CD4-positive, alpha-beta T cell (primary cell): ENCODE results near the gene PINK1. TPM values are rescaled to one million over a fixed set of nuclear protein-coding genes. Genes with fewer than 3 reads are reported as not detected.

Experiments
- ATAC-seq: fragments of 200-7000 bp; cut with Tn5 transposase; one replicate; pipeline ENCODE4 v1.10.0; 2022; ENCODE audit warnings: mild to moderate bottlenecking; ENCODE audit not compliant: poor library complexity
- CTCF ChIA-PET: fragments of 350-600 bp; sonication (Branson Sonifier 250); formaldehyde crosslinking; loops from one replicate; lab custom pipeline; 2021; ENCODE audit warnings: antibody characterized with exemption, inconsistent platforms; lab: Charles Lee
- POLR2A ChIA-PET: fragments of 350-600 bp; sonication (Branson Sonifier 250); formaldehyde crosslinking; loops from one replicate; lab custom pipeline; 2021; ENCODE audit warnings: antibody characterized with exemption, inconsistent platforms; lab: Charles Lee
- DNase-seq, 14 experiments: peaks; one replicate each; pipeline ENCODE4 v3.0.0-alpha.2; 2013 to 2020; ENCODE audit warnings: mixed read lengths in 2 of 14
- H3K27ac ChIP-seq, 2 donors: one replicate each; pipeline versions ENCODE4 v1.5.1 to v1.7.0; 2013; ENCODE audit warnings: low read length in 2 of 2, low read depth in 1 of 2, mild to moderate bottlenecking in 1 of 2
- H3K27me3 ChIP-seq, 2 experiments: 1 replicate in 1 of 2; 2 replicates in 1 of 2; pipeline versions ENCODE4 v1.6.1 to v1.7.0; 2013; ENCODE audit warnings: low read length in 2 of 2, control low read depth in 1 of 2, mild to moderate bottlenecking in 1 of 2, moderate library complexity in 1 of 2; ENCODE audit not compliant: insufficient read depth in 2 of 2, control insufficient read depth in 1 of 2
- H3K36me3 ChIP-seq: one replicate; pipeline ENCODE4 v1.6.1; 2013; ENCODE audit warnings: low read length, control low read depth; ENCODE audit not compliant: insufficient read depth
- H3K4me1 ChIP-seq: one replicate; pipeline ENCODE4 v1.6.1; 2013; ENCODE audit warnings: low read length, control low read depth; ENCODE audit not compliant: insufficient read depth
- H3K4me3 ChIP-seq: one replicate; pipeline ENCODE4 v1.5.1; 2013; ENCODE audit warnings: mild to moderate bottlenecking, low read length, moderate library complexity
- H3K9me3 ChIP-seq, 2 experiments: 1 replicate in 1 of 2; 2 replicates in 1 of 2; pipeline versions ENCODE4 v1.6.1 to v1.7.0; 2013; ENCODE audit warnings: low read length in 2 of 2, mild to moderate bottlenecking in 2 of 2, control low read depth in 1 of 2, moderate library complexity in 1 of 2; ENCODE audit not compliant: control insufficient read depth in 1 of 2, insufficient read depth in 1 of 2
- H3K27ac Mint-ChIP-seq: one replicate; pipeline ENCODE4 v1.8.0; 2020; ENCODE audit warnings: mixed read lengths
- H3K27me3 Mint-ChIP-seq: one replicate; pipeline ENCODE4 v1.8.0; 2021; ENCODE audit warnings: mixed read lengths
- H3K36me3 Mint-ChIP-seq: one replicate; pipeline ENCODE4 v1.8.0; 2021; ENCODE audit warnings: low read depth, mixed read lengths
- H3K4me1 Mint-ChIP-seq: one replicate; pipeline ENCODE4 v1.8.0; 2021; ENCODE audit warnings: low read depth, mixed read lengths
- H3K4me3 Mint-ChIP-seq: one replicate; pipeline ENCODE4 v1.8.0; 2020; ENCODE audit warnings: mild to moderate bottlenecking, mixed read lengths
- H3K9me3 Mint-ChIP-seq: one replicate; pipeline ENCODE4 v1.8.0; 2020; ENCODE audit warnings: mixed read lengths
- CTCF ChIP-seq: fragments of 200-600 bp; IDR thresholded peaks from one replicate; pipeline ENCODE4 v1.8.0; 2022; ENCODE audit warnings: antibody characterized with exemption, mild to moderate bottlenecking
- intact Hi-C, 2 experiments: fragments of 100-400 bp; cut with DNase I in 1 of 2; cut with micrococcal nuclease in 1 of 2; formaldehyde crosslinking; loops; one replicate each; pipeline versions ENCODE4 v1.15.1 to v1.9.0; 2023 to 2025; cut with DNase I, micrococcal nuclease
- total RNA-seq, 174 experiments: library from RNA in 2 of 174; stranded (reverse) in 2 of 174; gene quantifications; one replicate each; pipeline ENCODE4 v1.2.3 and lab custom pipeline; 2021 to 2026

PINK1 gene
- total RNA-seq, 2 experiments from 2014 or later = 6.6 to 7.5 TPM

- no peaks in the 10 kb centered on the region for H3K36me3 ChIP-seq
- Mint-ChIP-seq H3K36me3 (no peaks in the 10 kb centered on the region), H3K27me3 (no peaks in the 10 kb centered on the region), H3K9me3 (no peaks in the 10 kb centered on the region), H3K27ac (no peak overlapping the region), H3K4me1 (peaks cover 5% of the 10 kb centered on the region), H3K4me3 (peak overlapping the region; percentile 91)
- no peak overlapping the region for H3K27ac ChIP-seq
- intact Hi-C loops = loop anchor here (1.0 to 10.0 kb wide), 6 partner anchors 36 to 499 kb away; partner anchors contain the start of genes HP1BP3 (in 1 of the 2) and SH2D5 (in 1 of the 2)
- no peaks in the 10 kb centered on the region for H3K9me3 ChIP-seq
- peaks cover 13% of the 10 kb centered on the region for H3K4me1 ChIP-seq
- DNase-seq = peak; percentile 54 to 85 (median 65)
- no peaks in the 10 kb centered on the region for H3K27me3 ChIP-seq
- CTCF ChIA-PET = interaction anchor here (0.6 to 1.6 kb wide), 24 partner anchors 10 to 500 kb away, joined by 3 to 21 read pairs (median 3); partner anchors contain the start of genes DDOST, HP1BP3, KIF17 and SH2D5
- POLR2A ChIA-PET = interaction anchor here (0.6 to 1.3 kb wide), 3 partner anchors 37 to 498 kb away, joined by 3 to 5 read pairs (median 4); partner anchors contain the start of gene HP1BP3
- H3K4me3 ChIP-seq = peak overlapping the region; percentile 86
- TF ChIP-seq CTCF = peak; percentile 99
- ATAC-seq = peak; percentile 98
Measured at GRCh38 chr1:20696397-20697333, 63.4 kb downstream of the PINK1 start.

- no peaks in the 10 kb centered on the region for H3K9me3 ChIP-seq
- H3K36me3 ChIP-seq = no peaks in the 10 kb centered on the region
- POLR2A ChIA-PET = interaction anchor here (1.3 kb wide), 1 partner anchor 89 kb away, joined by 5 read pairs; the partner anchor contains the start of gene HP1BP3
- ATAC-seq (no peak), DNase-seq (no peak)
- Mint-ChIP-seq H3K4me1 (peaks cover 5% of the 10 kb centered on the region), H3K9me3 (no peaks in the 10 kb centered on the region), H3K36me3 (no peaks in the 10 kb centered on the region), H3K4me3 (no peak overlapping the region), H3K27me3 (no peaks in the 10 kb centered on the region), H3K27ac (no peak overlapping the region)
- H3K4me1 ChIP-seq = peaks cover 13% of the 10 kb centered on the region
- no peak overlapping the region for H3K4me3 ChIP-seq
- intact Hi-C loops = loop anchor here (2.0 to 10.0 kb wide), 4 partner anchors 35 to 277 kb away; partner anchors contain the start of genes HP1BP3 (in 1 of the 2) and SH2D5 (in 1 of the 2)
- no peaks in the 10 kb centered on the region for H3K27me3 ChIP-seq
- CTCF ChIA-PET = interaction anchor here (1.3 to 1.6 kb wide), 7 partner anchors 20 to 64 kb away, joined by 3 to 7 read pairs (median 5); partner anchors contain the start of genes KIF17 and SH2D5
- TF ChIP-seq CTCF = no peak
- no peak overlapping the region for H3K27ac ChIP-seq
Measured at GRCh38 chr1:20697563-20697962, 64.3 kb downstream of the PINK1 start.

GRCh38 chr1:20698195-20698910 is 65.1 kb downstream of the PINK1 start:
- Mint-ChIP-seq H3K27ac (no peak overlapping the region), H3K4me1 (peaks cover 5% of the 10 kb centered on the region), H3K9me3 (no peaks in the 10 kb centered on the region), H3K36me3 (no peaks in the 10 kb centered on the region), H3K27me3 (no peaks in the 10 kb centered on the region), H3K4me3 (no peak overlapping the region)
- DNase-seq = no peak
- H3K27me3 ChIP-seq = no peaks in the 10 kb centered on the region
- TF ChIP-seq CTCF = no peak
- no peaks in the 10 kb centered on the region for H3K9me3 ChIP-seq
- no peaks in the 10 kb centered on the region for H3K36me3 ChIP-seq
- H3K4me3 ChIP-seq = no peak overlapping the region
- intact Hi-C loops = loop anchor here (5.0 to 10.0 kb wide), 3 partner anchors 89 to 276 kb away; partner anchors contain the start of gene HP1BP3 (in 1 of the 2)
- peaks cover 13% of the 10 kb centered on the region for H3K4me1 ChIP-seq
- POLR2A ChIA-PET = no interaction called here
- CTCF ChIA-PET = no interaction called here
- ATAC-seq = no peak
- H3K27ac ChIP-seq = no peak overlapping the region
